PFSK-1 (cell line): ENCODE measurements around the gene OR12D2.

Source experiments
- FOXP2 ChIP-seq: optimal IDR thresholded peaks from 2 replicates; pipeline ENCODE3; 2011; ENCODE audit warnings: borderline replicate concordance, control low read depth, inconsistent platforms; ENCODE audit not compliant: insufficient read depth; ENCODE audit errors: extremely low read length, extremely low read depth
- POLR2AphosphoS5 ChIP-seq: IDR thresholded peaks from 2 replicates; pipeline ENCODE4 v1.6.1; 2012; ENCODE audit warnings: low read depth, mild to moderate bottlenecking, control low read depth, low read length, moderate library complexity
- SIN3A ChIP-seq: IDR thresholded peaks from 2 replicates; pipeline ENCODE4 v1.6.1; 2012; ENCODE audit warnings: mild to moderate bottlenecking, low read length, moderate library complexity, borderline replicate concordance; ENCODE audit not compliant: insufficient read depth
- TAF1 ChIP-seq: IDR thresholded peaks from 2 replicates; pipeline ENCODE4 v1.6.1; 2012; ENCODE audit warnings: low read length, control low read depth, borderline replicate concordance; ENCODE audit not compliant: insufficient read depth
- TF ChIP-seq, protein P1 (sequence below), 2 experiments: IDR thresholded peaks; 2 replicates each; pipeline versions ENCODE4 v1.6.1 to v1.8.0; 2011 to 2012; ENCODE audit warnings: low read depth in 2 of 2, low read length in 2 of 2, control low read depth in 1 of 2, inconsistent platforms in 1 of 2, mild to moderate bottlenecking in 1 of 2, moderate library complexity in 1 of 2; ENCODE audit not compliant: insufficient read depth in 1 of 2

OR12D2 gene

DNA sequence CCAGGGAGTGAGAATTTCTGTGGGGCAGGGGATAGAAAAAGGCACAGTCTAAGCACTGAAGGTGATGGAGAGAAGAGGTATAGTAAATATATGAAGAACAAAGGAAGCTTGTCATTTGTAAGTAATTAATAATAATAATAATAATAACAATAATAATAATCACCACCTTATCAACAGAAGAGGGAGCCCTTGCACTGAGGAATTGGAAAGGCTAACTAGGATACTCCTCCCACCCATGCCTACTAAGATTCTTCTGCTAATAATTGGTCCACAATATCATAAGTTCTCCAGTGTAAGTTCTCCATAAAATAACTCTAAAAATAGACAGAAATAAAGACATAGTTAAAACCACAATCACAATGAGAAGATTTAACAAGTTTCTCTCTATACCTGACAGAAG lies 19.4 kb upstream of the OR12D2 start:
- no peak for TF ChIP-seq TAF1
- no peak for TF ChIP-seq POLR2AphosphoS5
- no peak for TF ChIP-seq SIN3A
- TF ChIP-seq, protein P1, sequence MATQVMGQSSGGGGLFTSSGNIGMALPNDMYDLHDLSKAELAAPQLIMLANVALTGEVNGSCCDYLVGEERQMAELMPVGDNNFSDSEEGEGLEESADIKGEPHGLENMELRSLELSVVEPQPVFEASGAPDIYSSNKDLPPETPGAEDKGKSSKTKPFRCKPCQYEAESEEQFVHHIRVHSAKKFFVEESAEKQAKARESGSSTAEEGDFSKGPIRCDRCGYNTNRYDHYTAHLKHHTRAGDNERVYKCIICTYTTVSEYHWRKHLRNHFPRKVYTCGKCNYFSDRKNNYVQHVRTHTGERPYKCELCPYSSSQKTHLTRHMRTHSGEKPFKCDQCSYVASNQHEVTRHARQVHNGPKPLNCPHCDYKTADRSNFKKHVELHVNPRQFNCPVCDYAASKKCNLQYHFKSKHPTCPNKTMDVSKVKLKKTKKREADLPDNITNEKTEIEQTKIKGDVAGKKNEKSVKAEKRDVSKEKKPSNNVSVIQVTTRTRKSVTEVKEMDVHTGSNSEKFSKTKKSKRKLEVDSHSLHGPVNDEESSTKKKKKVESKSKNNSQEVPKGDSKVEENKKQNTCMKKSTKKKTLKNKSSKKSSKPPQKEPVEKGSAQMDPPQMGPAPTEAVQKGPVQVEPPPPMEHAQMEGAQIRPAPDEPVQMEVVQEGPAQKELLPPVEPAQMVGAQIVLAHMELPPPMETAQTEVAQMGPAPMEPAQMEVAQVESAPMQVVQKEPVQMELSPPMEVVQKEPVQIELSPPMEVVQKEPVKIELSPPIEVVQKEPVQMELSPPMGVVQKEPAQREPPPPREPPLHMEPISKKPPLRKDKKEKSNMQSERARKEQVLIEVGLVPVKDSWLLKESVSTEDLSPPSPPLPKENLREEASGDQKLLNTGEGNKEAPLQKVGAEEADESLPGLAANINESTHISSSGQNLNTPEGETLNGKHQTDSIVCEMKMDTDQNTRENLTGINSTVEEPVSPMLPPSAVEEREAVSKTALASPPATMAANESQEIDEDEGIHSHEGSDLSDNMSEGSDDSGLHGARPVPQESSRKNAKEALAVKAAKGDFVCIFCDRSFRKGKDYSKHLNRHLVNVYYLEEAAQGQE (IDR thresholded peaks at IDR 0.05; ENCODE audit: insufficient read depth in 1 of 2, low read depth in 2 of 2, low read length in 2 of 2) = no peak
- TF ChIP-seq FOXP2 = no peak

DNA sequence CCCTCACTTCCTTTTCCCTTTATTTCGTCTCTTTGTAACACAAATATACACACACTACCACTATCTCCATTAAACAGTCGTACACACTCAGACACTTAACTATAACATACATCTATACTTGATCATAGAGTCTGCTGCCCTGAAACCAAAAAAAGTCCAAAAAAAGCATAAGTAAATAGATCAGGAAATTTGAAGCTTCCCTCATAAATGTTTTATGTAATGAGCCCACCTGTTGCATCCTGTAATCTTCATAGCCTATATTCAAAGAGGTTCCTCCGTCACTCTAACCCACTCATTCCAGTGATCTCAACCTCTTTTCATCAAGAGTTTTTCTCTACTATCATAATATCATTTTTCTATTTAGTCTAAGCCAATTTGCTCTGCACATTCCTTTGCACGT lies 6.9 kb upstream of the OR12D2 start:
- TF ChIP-seq SIN3A = no peak
- TF ChIP-seq FOXP2 = no peak
- TF ChIP-seq, protein P1 (IDR thresholded peaks at IDR 0.05; ENCODE audit: insufficient read depth in 1 of 2, low read depth in 2 of 2, low read length in 2 of 2) = no peak
- TF ChIP-seq POLR2AphosphoS5 = no peak
- no peak for TF ChIP-seq TAF1

DNA sequence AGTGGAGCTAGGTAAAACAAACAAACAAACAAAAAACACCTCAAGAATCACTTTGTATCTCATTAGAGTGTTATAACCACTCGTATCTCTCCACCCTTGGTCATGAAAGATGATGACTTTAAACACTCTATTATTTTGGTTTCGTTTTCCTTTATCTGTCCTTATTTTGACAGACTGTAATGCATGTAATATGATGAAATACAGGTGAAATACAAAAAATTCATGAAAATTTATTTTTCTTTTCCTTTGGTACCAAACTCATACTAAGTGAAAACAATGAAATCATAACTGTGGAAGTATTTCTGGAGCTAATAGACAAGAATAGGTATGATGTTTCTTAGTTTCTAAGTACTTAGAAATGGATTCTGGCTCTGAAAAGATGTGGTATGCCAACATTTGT lies 4.1 kb downstream of the OR12D2 start:
- TF ChIP-seq TAF1 = no peak
- no peak for TF ChIP-seq FOXP2
- TF ChIP-seq, protein P1 (IDR thresholded peaks at IDR 0.05; ENCODE audit: insufficient read depth in 1 of 2, low read depth in 2 of 2, low read length in 2 of 2) = no peak
- no peak for TF ChIP-seq SIN3A
- no peak for TF ChIP-seq POLR2AphosphoS5

DNA sequence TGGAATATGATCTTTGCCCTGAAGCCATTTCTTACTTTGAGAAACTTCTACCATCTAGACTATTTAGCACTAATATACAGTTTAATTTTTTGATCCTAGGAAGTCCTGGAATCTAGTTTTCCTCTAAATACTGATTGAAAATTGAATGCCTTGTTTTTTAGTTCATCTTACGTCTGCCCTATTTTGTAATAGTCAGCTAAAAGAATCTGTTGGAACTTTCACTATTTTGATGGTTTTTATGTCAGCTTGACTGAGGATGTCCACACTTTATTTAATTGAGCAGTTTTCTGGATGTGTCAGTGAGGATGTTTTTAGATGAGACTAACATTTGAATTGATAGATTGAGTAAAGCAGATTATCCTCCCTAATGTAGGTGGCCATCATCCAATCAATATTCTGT lies 8.4 kb downstream of the OR12D2 start:
- TF ChIP-seq TAF1 (no peak), FOXP2 (no peak), POLR2AphosphoS5 (no peak), SIN3A (no peak)
- TF ChIP-seq, protein P1 (IDR thresholded peaks at IDR 0.05; ENCODE audit: insufficient read depth in 1 of 2, low read depth in 2 of 2, low read length in 2 of 2) = no peak

DNA sequence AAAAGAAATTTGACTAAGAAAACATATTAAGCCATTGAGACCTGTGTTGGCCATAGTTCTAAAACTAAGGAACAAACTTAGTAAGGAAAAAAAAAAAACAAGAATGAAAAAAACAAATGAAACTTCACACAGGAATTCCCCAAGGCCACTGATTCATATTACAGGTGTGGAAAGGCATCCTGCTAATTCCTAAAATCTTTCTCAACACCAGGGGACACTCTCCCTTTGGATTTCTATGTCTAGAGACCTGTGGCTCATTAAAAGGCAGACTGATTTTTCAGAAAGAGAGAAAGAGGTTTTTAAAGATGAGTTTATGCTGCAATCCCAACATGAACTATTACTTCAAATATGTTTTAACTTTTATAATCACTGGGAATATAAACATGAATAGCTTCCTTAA lies 19.2 kb downstream of the OR12D2 start, which contains the start of gene OR12D1:
OR12D1 (plus strand) TSS at position 341 of the 400 bp plus-strand sequence.
- TF ChIP-seq FOXP2 (no peak), SIN3A (no peak), POLR2AphosphoS5 (no peak), TAF1 (no peak)
- TF ChIP-seq, protein P1 (IDR thresholded peaks at IDR 0.05; ENCODE audit: insufficient read depth in 1 of 2, low read depth in 2 of 2, low read length in 2 of 2) = no peak
